Measurements from ENCODE around the gene GPR146. TPM values are rescaled to one million over a fixed set of nuclear protein-coding genes. Genes with fewer than 3 reads are reported as not detected.

Gene GPR146
- total RNA-seq, 4 donors from 2014 or later = 13.6 to 27.9 (median 16.3) TPM

GRCh38 chr7:1009747-1010146 is 34.6 kb upstream of the GPR146 start:
- Histone ChIP-seq H3K27ac (no peak overlapping the region), H3K36me3 (peaks cover 0 to 52% of the 10 kb centered on the region in 2 donors), H3K4me3 (no peak overlapping the region), H3K4me1 (peaks cover 0 to 33% (median 0%) of the 10 kb centered on the region in 3 donors), H3K9me3 (no peaks in the 10 kb centered on the region), H3K27me3 (no peaks in the 10 kb centered on the region)
- no peak for ATAC-seq
- no CpG with 5 or more reads among the region's 22 CpGs for WGBS, 2 donors (ENCODE audit: low coverage in 1 of 2)
- no peak for TF ChIP-seq EP300 (IDR thresholded peaks at IDR 0.05)
- TF ChIP-seq POLR2A (IDR thresholded peaks at IDR 0.05) = no peak
- no peak for TF ChIP-seq POLR2AphosphoS5 (IDR thresholded peaks at IDR 0.05)
- TF ChIP-seq, protein P1, sequence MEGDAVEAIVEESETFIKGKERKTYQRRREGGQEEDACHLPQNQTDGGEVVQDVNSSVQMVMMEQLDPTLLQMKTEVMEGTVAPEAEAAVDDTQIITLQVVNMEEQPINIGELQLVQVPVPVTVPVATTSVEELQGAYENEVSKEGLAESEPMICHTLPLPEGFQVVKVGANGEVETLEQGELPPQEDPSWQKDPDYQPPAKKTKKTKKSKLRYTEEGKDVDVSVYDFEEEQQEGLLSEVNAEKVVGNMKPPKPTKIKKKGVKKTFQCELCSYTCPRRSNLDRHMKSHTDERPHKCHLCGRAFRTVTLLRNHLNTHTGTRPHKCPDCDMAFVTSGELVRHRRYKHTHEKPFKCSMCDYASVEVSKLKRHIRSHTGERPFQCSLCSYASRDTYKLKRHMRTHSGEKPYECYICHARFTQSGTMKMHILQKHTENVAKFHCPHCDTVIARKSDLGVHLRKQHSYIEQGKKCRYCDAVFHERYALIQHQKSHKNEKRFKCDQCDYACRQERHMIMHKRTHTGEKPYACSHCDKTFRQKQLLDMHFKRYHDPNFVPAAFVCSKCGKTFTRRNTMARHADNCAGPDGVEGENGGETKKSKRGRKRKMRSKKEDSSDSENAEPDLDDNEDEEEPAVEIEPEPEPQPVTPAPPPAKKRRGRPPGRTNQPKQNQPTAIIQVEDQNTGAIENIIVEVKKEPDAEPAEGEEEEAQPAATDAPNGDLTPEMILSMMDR (IDR thresholded peaks at IDR 0.05) = no peak

- no peak overlapping the region for H3K4me3 ChIP-seq
- H3K27me3 ChIP-seq = no peaks in the 10 kb centered on the region
- ATAC-seq = no peak
- H3K27ac ChIP-seq = no peak overlapping the region
- no CpG with 5 or more reads among the region's 13 CpGs for WGBS, 2 donors (ENCODE audit: low coverage in 1 of 2)
- no peaks in the 10 kb centered on the region for H3K9me3 ChIP-seq
- peaks cover 0 to 47% of the 10 kb centered on the region in 2 donors for H3K36me3 ChIP-seq
- peaks cover 0 to 38% (median 0%) of the 10 kb centered on the region in 3 donors for H3K4me1 ChIP-seq
- TF ChIP-seq POLR2A (IDR thresholded peaks at IDR 0.05) (no peak), EP300 (IDR thresholded peaks at IDR 0.05) (no peak), POLR2AphosphoS5 (IDR thresholded peaks at IDR 0.05) (no peak)
- TF ChIP-seq, protein P1 (IDR thresholded peaks at IDR 0.05) = no peak
Measured at GRCh38 chr7:1010226-1010625, 34.1 kb upstream of the GPR146 start.

GRCh38 chr7:1011297-1012003 is 32.9 kb upstream of the GPR146 start:
- no peak overlapping the region for H3K4me3 ChIP-seq
- no peak for ATAC-seq
- no peak overlapping the region for H3K27ac ChIP-seq
- peaks cover 0 to 44% (median 0%) of the 10 kb centered on the region in 3 donors for H3K4me1 ChIP-seq
- H3K9me3 ChIP-seq = no peaks in the 10 kb centered on the region
- no peak for TF ChIP-seq POLR2A (IDR thresholded peaks at IDR 0.05)
- TF ChIP-seq, protein P1 (IDR thresholded peaks at IDR 0.05) = no peak
- no peak for TF ChIP-seq EP300 (IDR thresholded peaks at IDR 0.05)
- TF ChIP-seq POLR2AphosphoS5 (IDR thresholded peaks at IDR 0.05) = no peak
- 76 to 80% methylated on average over 2 to 4 of the region's 13 CpGs for WGBS, 2 donors (ENCODE audit: low coverage in 1 of 2)
- H3K36me3 ChIP-seq = peaks cover 0 to 35% of the 10 kb centered on the region in 2 donors
- H3K27me3 ChIP-seq = no peaks in the 10 kb centered on the region

DNA sequence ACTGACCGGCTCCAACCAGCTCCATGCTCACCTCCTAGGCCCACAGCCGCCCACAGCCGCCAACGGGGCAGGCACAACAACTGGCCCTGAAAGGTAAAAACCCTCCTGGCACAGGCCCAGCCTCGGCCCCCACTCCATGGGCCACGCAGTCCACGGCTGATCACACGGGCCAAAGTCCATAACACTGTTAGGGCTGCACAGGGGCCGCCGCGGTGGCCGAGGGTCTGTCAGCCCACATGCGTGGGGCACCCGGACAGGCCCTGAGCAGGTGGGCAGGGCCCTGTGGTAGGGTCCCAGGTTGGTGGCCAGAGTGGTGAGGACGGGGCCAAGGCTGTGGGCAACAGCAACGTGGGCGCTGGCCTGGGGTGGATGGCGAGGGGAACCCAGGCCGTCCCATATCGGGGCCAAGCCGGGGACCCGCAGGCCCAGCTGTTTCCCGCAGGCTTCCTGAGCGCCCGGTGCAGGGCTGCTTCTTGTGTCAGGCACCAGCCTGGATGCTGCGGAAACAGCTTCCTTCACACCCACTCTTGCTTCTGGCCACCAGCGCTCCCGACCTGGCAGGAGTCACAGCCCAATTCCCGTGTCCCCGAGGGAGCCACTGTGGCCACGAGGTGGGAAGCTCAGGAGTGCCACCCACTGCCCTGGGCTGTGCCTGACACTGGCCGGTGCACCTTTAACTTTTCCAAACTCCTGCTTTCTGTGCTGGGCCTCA is 32.2 kb upstream of the GPR146 start:
- H3K9me3 ChIP-seq = no peaks in the 10 kb centered on the region
- H3K36me3 ChIP-seq = peaks cover 0 to 33% of the 10 kb centered on the region in 2 donors
- ATAC-seq = no peak
- no peaks in the 10 kb centered on the region for H3K27me3 ChIP-seq
- peaks cover 0 to 44% (median 0%) of the 10 kb centered on the region in 3 donors for H3K4me1 ChIP-seq
- no CpG with 5 or more reads among the region's 32 CpGs for WGBS, 2 donors (ENCODE audit: low coverage in 1 of 2)
- no peak overlapping the region for H3K4me3 ChIP-seq
- TF ChIP-seq POLR2A (IDR thresholded peaks at IDR 0.05) (no peak), POLR2AphosphoS5 (IDR thresholded peaks at IDR 0.05) (no peak), EP300 (IDR thresholded peaks at IDR 0.05) (no peak)
- TF ChIP-seq, protein P1 (IDR thresholded peaks at IDR 0.05) = no peak
- H3K27ac ChIP-seq = no peak overlapping the region
